Hepatocyte (in vitro differentiated cells): ENCODE results near the gene NANOS2.

Experiments used
- EZH2 ChIP-seq: fragments of 200-600 bp; sonication (generic); IDR thresholded peaks from 2 replicates; pipeline ENCODE4 v1.6.1; 2016; ENCODE audit warnings: antibody characterized with exemption, mild to moderate bottlenecking, borderline replicate concordance
- EZH2phosphoT487 ChIP-seq: fragments of 200-600 bp; sonication (generic); IDR thresholded peaks from one replicate; pipeline ENCODE4 v1.6.1; 2018; ENCODE audit warnings: antibody characterized with exemption, mild to moderate bottlenecking, low read depth, moderate library complexity; ENCODE audit not compliant: unreplicated experiment, severe bottlenecking
- TF ChIP-seq, protein P1 (sequence below): fragments of 200-600 bp; sonication (generic); IDR thresholded peaks from 2 replicates; pipeline ENCODE4 v1.5.1; 2016; ENCODE audit warnings: antibody characterized with exemption, mild to moderate bottlenecking; ENCODE audit not compliant: poor library complexity

DNA sequence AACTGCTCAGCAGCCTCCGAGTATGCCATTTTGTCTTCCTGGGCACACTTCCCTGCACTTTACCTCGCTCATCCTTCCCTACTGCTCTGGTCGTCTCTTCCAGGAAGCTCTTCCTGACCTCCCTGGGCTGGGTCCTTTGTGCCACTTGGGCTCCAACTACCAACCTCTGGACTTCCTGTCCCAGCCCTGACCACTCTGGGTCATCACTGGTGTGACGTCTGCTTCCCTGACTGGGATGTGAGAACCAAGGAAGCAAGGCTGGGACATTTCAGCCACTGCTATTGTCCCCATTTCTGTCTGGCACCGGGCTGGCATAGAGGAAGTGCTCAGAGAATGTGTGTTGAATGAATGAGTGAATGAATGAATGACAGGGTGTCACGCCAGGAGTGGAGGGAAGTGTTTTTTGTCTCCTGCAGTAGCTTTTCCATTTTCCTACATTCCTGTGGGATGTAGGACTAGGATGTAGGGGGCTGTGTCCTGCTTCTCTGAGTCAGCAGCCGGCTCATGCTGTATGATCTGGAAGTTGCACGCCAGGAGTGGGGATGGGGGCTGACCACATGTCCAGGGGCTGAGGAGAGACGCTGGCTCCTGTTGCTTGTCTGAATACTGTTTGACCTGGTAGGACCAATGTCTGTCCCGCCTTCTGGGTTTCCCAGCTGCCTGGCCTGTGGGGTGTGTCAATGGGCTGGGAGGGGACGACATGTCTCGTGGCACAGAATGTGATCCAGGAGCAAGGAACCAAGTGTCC is 44.4 kb upstream of the NANOS2 start:
- TF ChIP-seq, protein P1, sequence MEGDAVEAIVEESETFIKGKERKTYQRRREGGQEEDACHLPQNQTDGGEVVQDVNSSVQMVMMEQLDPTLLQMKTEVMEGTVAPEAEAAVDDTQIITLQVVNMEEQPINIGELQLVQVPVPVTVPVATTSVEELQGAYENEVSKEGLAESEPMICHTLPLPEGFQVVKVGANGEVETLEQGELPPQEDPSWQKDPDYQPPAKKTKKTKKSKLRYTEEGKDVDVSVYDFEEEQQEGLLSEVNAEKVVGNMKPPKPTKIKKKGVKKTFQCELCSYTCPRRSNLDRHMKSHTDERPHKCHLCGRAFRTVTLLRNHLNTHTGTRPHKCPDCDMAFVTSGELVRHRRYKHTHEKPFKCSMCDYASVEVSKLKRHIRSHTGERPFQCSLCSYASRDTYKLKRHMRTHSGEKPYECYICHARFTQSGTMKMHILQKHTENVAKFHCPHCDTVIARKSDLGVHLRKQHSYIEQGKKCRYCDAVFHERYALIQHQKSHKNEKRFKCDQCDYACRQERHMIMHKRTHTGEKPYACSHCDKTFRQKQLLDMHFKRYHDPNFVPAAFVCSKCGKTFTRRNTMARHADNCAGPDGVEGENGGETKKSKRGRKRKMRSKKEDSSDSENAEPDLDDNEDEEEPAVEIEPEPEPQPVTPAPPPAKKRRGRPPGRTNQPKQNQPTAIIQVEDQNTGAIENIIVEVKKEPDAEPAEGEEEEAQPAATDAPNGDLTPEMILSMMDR, result no peak
- TF ChIP-seq EZH2 (no peak), EZH2phosphoT487 (no peak)
